ENCODE data around the gene RSPH1. TPM values are rescaled to one million over a fixed set of nuclear protein-coding genes. Genes with fewer than 3 reads are reported as not detected.

The RSPH1 gene
- total RNA-seq: not detected in 2 replicates

GRCh38 chr21:42496120-42496838, at the start of gene RSPH1:
RSPH1 (minus strand) TSS chr21:42496224; CDS start chr21:42496186, 38 bp downstream.

DNA sequence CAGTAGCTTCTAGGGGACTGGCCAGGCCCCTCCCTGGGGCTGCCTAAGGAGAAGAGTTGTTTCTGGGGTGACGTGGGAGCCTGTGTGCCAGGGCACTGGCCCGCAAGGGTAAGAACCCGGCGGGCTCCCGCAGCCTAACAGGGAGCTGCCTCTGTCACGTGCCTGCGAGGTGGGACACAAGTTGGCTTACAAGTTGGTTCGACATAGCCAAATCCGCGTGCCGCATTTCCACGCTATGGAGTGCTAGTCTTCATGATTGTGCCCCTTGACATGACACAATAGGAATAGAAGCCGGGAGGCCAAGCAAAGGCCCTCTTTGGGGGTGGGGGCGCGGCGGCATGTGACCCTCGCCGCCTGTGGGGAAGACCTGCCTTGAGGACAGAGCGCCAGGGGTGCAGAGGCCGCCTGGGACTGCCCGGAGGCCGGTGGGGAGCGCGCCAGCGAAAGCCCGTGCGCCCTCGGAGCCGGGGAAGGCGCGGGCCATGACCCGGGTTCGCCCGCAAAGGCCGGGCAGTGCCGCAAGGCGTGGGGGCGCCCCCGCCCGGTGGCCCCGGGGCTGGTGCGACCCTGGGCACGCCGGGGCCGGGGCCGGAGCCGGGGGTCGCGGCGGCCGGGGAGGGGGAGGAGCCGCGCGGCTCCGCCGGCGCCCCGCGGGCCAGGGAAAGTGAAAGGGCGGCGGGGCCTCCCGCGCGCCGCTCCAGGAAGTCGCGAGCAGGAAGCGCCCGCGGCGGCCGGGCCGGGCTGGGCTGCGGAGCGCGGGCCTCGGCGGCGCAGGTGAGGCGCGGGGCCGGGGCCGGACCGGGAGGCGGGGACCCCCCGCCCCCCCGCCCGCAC, 17.3 kb upstream of the RSPH1 start, which contains the start of gene SLC37A1:
TSS of gene SLC37A1 (plus strand) at position 702 of the 834 bp plus-strand sequence. CDS start 4,603 bp downstream, outside the sequence.

Other genes starting within 250 kb of the RSPH1 start
- gene TFF3, start 180.8 kb downstream of the RSPH1 start, total RNA-seq: 0.54 TPM in 1 of 2 replicates, not detected in the other
- not detected in 2 replicates for gene TFF2, start 145.2 kb downstream of the RSPH1 start, total RNA-seq
- gene TFF1, start 129.7 kb downstream of the RSPH1 start, total RNA-seq: not detected in 2 replicates
- not detected in 2 replicates for gene TMPRSS3, start 100.2 kb downstream of the RSPH1 start, total RNA-seq
- gene UBASH3A, start 92.3 kb downstream of the RSPH1 start, total RNA-seq: not detected in 2 replicates
- gene SLC37A1, start 17.6 kb upstream of the RSPH1 start, total RNA-seq: 1.1 and 1.3 TPM in 2 replicates
- gene PDE9A, start 157.4 kb upstream of the RSPH1 start, total RNA-seq: 0.16 and 3.2 TPM in 2 replicates